SW480 (cell line): ENCODE data around the gene CYB561D1.

Experiments
- DNase-seq: peaks from one replicate; pipeline ENCODE4 v3.0.0-alpha.2; 2016; ENCODE audit warnings: low spot score

Gene CYB561D1

GRCh38 chr1:109501644-109502363 is 7.9 kb downstream of the CYB561D1 start:
- no peak for DNase-seq

GRCh38 chr1:109502364-109502851 is 8.5 kb downstream of the CYB561D1 start:
- no peak for DNase-seq

- no peak for DNase-seq
Measured at GRCh38 chr1:109503935-109504334, 10.0 kb downstream of the CYB561D1 start.

- DNase-seq, result no peak
Measured at GRCh38 chr1:109504974-109505373, 11.1 kb downstream of the CYB561D1 start.

- DNase-seq, result no peak
Measured at GRCh38 chr1:109508001-109508872, 14.3 kb downstream of the CYB561D1 start.

- no peak for DNase-seq
Measured at GRCh38 chr1:109508873-109509175, 14.9 kb downstream of the CYB561D1 start.

GRCh38 chr1:109509176-109510134 is 15.6 kb downstream of the CYB561D1 start, which contains the start of gene AMIGO1:
Gene AMIGO1 (minus strand): TSS chr1:109509727. CDS start chr1:109508912, 815 bp downstream.
- peak; percentile 31 for DNase-seq

GRCh38 chr1:109513110-109513710 is 19.3 kb downstream of the CYB561D1 start:
- DNase-seq, result no peak

- peak; percentile 32 for DNase-seq
Measured at GRCh38 chr1:109514846-109515245, 21.0 kb downstream of the CYB561D1 start.

- no peak for DNase-seq
Measured at GRCh38 chr1:109516872-109517271, 23.0 kb downstream of the CYB561D1 start.

GRCh38 chr1:109517337-109517736 is 23.4 kb downstream of the CYB561D1 start:
- no peak for DNase-seq

GRCh38 chr1:109521002-109521951 is 27.4 kb downstream of the CYB561D1 start:
- DNase-seq, result no peak

GRCh38 chr1:109522026-109522425 is 28.1 kb downstream of the CYB561D1 start:
- no peak for DNase-seq

- DNase-seq, result no peak
Measured at GRCh38 chr1:109523706-109524105, 29.8 kb downstream of the CYB561D1 start.

GRCh38 chr1:109527098-109527811 is 33.4 kb downstream of the CYB561D1 start:
- no peak for DNase-seq

- DNase-seq, result no peak
Measured at GRCh38 chr1:109527846-109528695, 34.2 kb downstream of the CYB561D1 start.

GRCh38 chr1:109528712-109529111 is 34.8 kb downstream of the CYB561D1 start:
- no peak for DNase-seq

- DNase-seq, result no peak
Measured at GRCh38 chr1:109529881-109530456, 36.1 kb downstream of the CYB561D1 start.
